PC-9 (cell line): Measurements from ENCODE around the gene TNFRSF9. TPM values are rescaled to one million over a fixed set of nuclear protein-coding genes. Genes with fewer than 3 reads are reported as not detected.
A peak's percentile ranks its signal among the peaks of the same experiment; 100 is the strongest.

Experiments used
- BruUV-seq: library from RNA; stranded (reverse); fragments of 400-500 nt; replicated peaks from 2 replicates; lab custom pipeline; 2021; lab: Mats Ljungman, UMichigan
- CTCF ChIA-PET: fragments of 300-600 bp; sonication (Branson Sonifier 250); formaldehyde crosslinking; loops from one replicate; lab custom pipeline; 2022; ENCODE audit warnings: antibody characterized with exemption; lab: Charles Lee
- POLR2A ChIA-PET: fragments of 300-600 bp; sonication (Branson Sonifier 250); formaldehyde crosslinking; loops from one replicate; lab custom pipeline; 2022; ENCODE audit warnings: antibody characterized with exemption; ENCODE audit not compliant: unreplicated experiment; lab: Charles Lee
- DNase-seq, 2 experiments: peaks; one replicate each; pipeline versions ENCODE4 v3.0.0 to v3.0.0-alpha.2; 2015 to 2022; ENCODE audit warnings: mixed read lengths in 1 of 2
- H2AFZ ChIP-seq: fragments of 200-600 bp; sonication (generic); 2 replicates; pipeline ENCODE4 v1.8.1; 2017; ENCODE audit warnings: antibody characterized with exemption
- H3F3A ChIP-seq: fragments of 200-600 bp; sonication (generic); 2 replicates; pipeline ENCODE4 v1.8.1; 2017; ENCODE audit warnings: antibody characterized with exemption, mild to moderate bottlenecking, low read depth; ENCODE audit not compliant: insufficient read depth
- H3K27ac ChIP-seq: fragments of 200-600 bp; sonication (generic); 2 replicates; pipeline ENCODE4 v1.6.1; 2016; ENCODE audit warnings: mixed run types
- H3K27me3 ChIP-seq: fragments of 200-600 bp; sonication (generic); 2 replicates; pipeline ENCODE4 v1.6.1; 2016; ENCODE audit warnings: low read depth, mixed run types; ENCODE audit not compliant: insufficient read depth
- H3K36me3 ChIP-seq: fragments of 200-600 bp; sonication (generic); 2 replicates; pipeline ENCODE4 v1.6.1; 2016; ENCODE audit warnings: low read depth, mixed run types
- H3K4me1 ChIP-seq: fragments of 200-600 bp; sonication (generic); replicated peaks from 2 replicates; pipeline ENCODE4 v1.6.1; 2016; ENCODE audit warnings: mixed run types; ENCODE audit not compliant: insufficient read depth
- H3K4me2 ChIP-seq: fragments of 200-600 bp; sonication (generic); 2 replicates; pipeline ENCODE4 v1.6.1; 2017; ENCODE audit warnings: mixed run types
- H3K4me3 ChIP-seq: fragments of 200-600 bp; sonication (generic); 2 replicates; pipeline ENCODE4 v1.6.1; 2016; ENCODE audit warnings: mixed run types
- H3K79me2 ChIP-seq: fragments of 200-600 bp; sonication (generic); 2 replicates; pipeline ENCODE4 v1.6.1; 2017; ENCODE audit warnings: low read depth, mixed run types
- H3K9me2 ChIP-seq: fragments of 200-600 bp; sonication (generic); 2 replicates; pipeline ENCODE4 v1.8.1; 2017; ENCODE audit warnings: mild to moderate bottlenecking; ENCODE audit not compliant: insufficient read depth
- H3K9me3 ChIP-seq: fragments of 200-600 bp; sonication (generic); 2 replicates; pipeline ENCODE4 v1.8.1; 2016; ENCODE audit warnings: low read depth; ENCODE audit not compliant: insufficient read depth
- H4K20me1 ChIP-seq: fragments of 200-600 bp; sonication (generic); 2 replicates; pipeline ENCODE4 v1.8.1; 2017; ENCODE audit not compliant: insufficient read depth
- EZH2 ChIP-seq: fragments of 200-600 bp; sonication (generic); IDR thresholded peaks from 2 replicates; pipeline ENCODE4 v1.8.0; 2017; ENCODE audit warnings: antibody characterized with exemption, low read depth
- intact Hi-C: fragments of 100-400 bp; cut with micrococcal nuclease; formaldehyde crosslinking; loops from one replicate; pipeline ENCODE4 v1.10.0; 2022; ENCODE audit not compliant: unreplicated experiment
- total RNA-seq: library from RNA; stranded (reverse); gene quantifications from 2 replicates; pipeline ENCODE4 v1.2.3, GENCODE V29; 2021
- TF ChIP-seq, protein P1 (sequence below): fragments of 200-600 bp; sonication (generic); conservative IDR thresholded peaks from 2 replicates; pipeline ENCODE4 v1.6.1; 2017; ENCODE audit warnings: mixed run types, antibody characterized with exemption, mild to moderate bottlenecking, moderate library complexity

Gene TNFRSF9
- total RNA-seq, 1 experiment from 2014 or later: 0.70 TPM

- POLR2A ChIA-PET: interaction anchor here (0.6 kb wide), 1 partner anchor 58 kb away, joined by 3 read pairs; no protein-coding TSS in a partner anchor
- Histone ChIP-seq H2AFZ (no peak overlapping the region), H3K79me2 (0 out of 2 replicates have a peak, but pooled peaks cover 2% of the 10 kb centered on the region), H3K36me3 (no peaks in the 10 kb centered on the region), H3K9me2 (no peaks in the 10 kb centered on the region), H4K20me1 (no peaks in the 10 kb centered on the region), H3K27ac (no peak overlapping the region), H3K4me1 (no peaks in the 10 kb centered on the region), H3K9me3 (no peaks in the 10 kb centered on the region), H3K4me3 (no peak overlapping the region), H3K4me2 (no peak overlapping the region), H3K27me3 (no peaks in the 10 kb centered on the region), H3F3A (peaks cover 5% of the 10 kb centered on the region)
- CTCF ChIA-PET: interaction anchor here (0.6 kb wide), 1 partner anchor 1343 kb away, joined by 3 read pairs; no protein-coding TSS in a partner anchor
- intact Hi-C loops: no loop called here
- DNase-seq: peak in 1 of 2 experiments; percentile 35
- TF ChIP-seq EZH2: no peak
- TF ChIP-seq, protein P1, sequence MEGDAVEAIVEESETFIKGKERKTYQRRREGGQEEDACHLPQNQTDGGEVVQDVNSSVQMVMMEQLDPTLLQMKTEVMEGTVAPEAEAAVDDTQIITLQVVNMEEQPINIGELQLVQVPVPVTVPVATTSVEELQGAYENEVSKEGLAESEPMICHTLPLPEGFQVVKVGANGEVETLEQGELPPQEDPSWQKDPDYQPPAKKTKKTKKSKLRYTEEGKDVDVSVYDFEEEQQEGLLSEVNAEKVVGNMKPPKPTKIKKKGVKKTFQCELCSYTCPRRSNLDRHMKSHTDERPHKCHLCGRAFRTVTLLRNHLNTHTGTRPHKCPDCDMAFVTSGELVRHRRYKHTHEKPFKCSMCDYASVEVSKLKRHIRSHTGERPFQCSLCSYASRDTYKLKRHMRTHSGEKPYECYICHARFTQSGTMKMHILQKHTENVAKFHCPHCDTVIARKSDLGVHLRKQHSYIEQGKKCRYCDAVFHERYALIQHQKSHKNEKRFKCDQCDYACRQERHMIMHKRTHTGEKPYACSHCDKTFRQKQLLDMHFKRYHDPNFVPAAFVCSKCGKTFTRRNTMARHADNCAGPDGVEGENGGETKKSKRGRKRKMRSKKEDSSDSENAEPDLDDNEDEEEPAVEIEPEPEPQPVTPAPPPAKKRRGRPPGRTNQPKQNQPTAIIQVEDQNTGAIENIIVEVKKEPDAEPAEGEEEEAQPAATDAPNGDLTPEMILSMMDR: no peak
- BruUV-seq: no TSS peak
These were observed 8.3 kb upstream of the TNFRSF9 start for GRCh38 chr1:7948960-7949359.

DNA sequence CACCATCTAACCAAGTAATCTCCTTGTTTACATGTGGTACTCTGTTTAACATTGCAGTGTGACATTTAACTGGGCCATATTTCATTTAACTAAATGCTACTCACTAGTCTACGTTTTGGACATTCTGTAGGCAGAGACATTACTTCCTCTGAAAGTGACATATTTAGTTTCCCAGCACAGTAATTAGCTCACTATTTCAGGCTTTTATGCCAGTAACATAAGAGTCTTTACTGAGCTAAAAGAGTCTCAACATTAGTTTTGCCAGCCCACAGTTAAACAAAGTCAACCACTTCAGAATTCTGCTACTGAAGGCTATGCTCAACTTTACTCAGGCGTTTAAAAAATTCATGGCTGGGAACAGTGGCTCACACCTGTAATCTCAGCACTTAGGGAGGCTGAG lies 2.6 kb upstream of the TNFRSF9 start:
- no peak for DNase-seq
- BruUV-seq: no TSS peak
- Histone ChIP-seq H3K27ac (no peak overlapping the region), H3F3A (no peaks in the 10 kb centered on the region), H3K4me1 (peaks cover 14% of the 10 kb centered on the region), H3K4me2 (no peak overlapping the region), H3K27me3 (no peaks in the 10 kb centered on the region), H2AFZ (no peak overlapping the region), H3K4me3 (no peak overlapping the region), H3K79me2 (no peaks in the 10 kb centered on the region), H4K20me1 (no peaks in the 10 kb centered on the region), H3K9me2 (no peaks in the 10 kb centered on the region), H3K36me3 (no peaks in the 10 kb centered on the region), H3K9me3 (no peaks in the 10 kb centered on the region)
- TF ChIP-seq, protein P1: no peak
- no peak for TF ChIP-seq EZH2
- ChIA-PET POLR2A (no interaction called here), CTCF (no interaction called here)
- intact Hi-C loops: no loop called here

GRCh38 chr1:7942214-7942921 lies 1.7 kb upstream of the TNFRSF9 start:
- no peak overlapping the region for H2AFZ ChIP-seq
- no peaks in the 10 kb centered on the region for H3K36me3 ChIP-seq
- no peak overlapping the region for H3K4me3 ChIP-seq
- no peak overlapping the region for H3K27ac ChIP-seq
- H3K9me3 ChIP-seq: no peaks in the 10 kb centered on the region
- CTCF ChIA-PET: no interaction called here
- no peak for DNase-seq
- no peaks in the 10 kb centered on the region for H3K27me3 ChIP-seq
- no peaks in the 10 kb centered on the region for H3K79me2 ChIP-seq
- no peaks in the 10 kb centered on the region for H4K20me1 ChIP-seq
- BruUV-seq: no TSS peak
- H3K4me1 ChIP-seq: peaks cover 14% of the 10 kb centered on the region
- no peaks in the 10 kb centered on the region for H3F3A ChIP-seq
- H3K4me2 ChIP-seq: no peak overlapping the region
- H3K9me2 ChIP-seq: no peaks in the 10 kb centered on the region
- POLR2A ChIA-PET: no interaction called here
- intact Hi-C loops: no loop called here
- TF ChIP-seq, protein P1: no peak
- TF ChIP-seq EZH2: no peak
